Activated naive CD4-positive, alpha-beta T cell treated with anti-CD3 and anti-CD28 coated beads, Interleukin-2, amount 50 U/mL, for 72 hours (primary cell): Measurements from ENCODE around the gene PAQR5. TPM values are rescaled to one million over a fixed set of nuclear protein-coding genes. Genes with fewer than 3 reads are reported as not detected.

Experiments
- ATAC-seq, 2 donors: fragments of 150-1000 bp; cut with Tn5 transposase; 2 replicates each; pipeline ENCODE4 v1.10.0; 2021; ENCODE audit warnings: mild to moderate bottlenecking in 2 of 2, moderate library complexity in 2 of 2
- DNase-seq, 2 donors: peaks; one replicate each; pipeline ENCODE4 v3.0.0; 2021 to 2022; ENCODE audit warnings: low spot score in 2 of 2
- H3K27ac Mint-ChIP-seq, 2 donors: one replicate each; pipeline ENCODE4 v1.8.0; 2022; ENCODE audit warnings: mild to moderate bottlenecking in 2 of 2, mixed read lengths in 2 of 2
- H3K36me3 Mint-ChIP-seq, 2 donors: one replicate each; pipeline ENCODE4 v1.8.0; 2022; ENCODE audit warnings: mixed read lengths in 2 of 2
- H3K9me3 Mint-ChIP-seq, 2 donors: one replicate each; pipeline ENCODE4 v1.8.0; 2022; ENCODE audit warnings: mixed read lengths in 2 of 2
- total RNA-seq, 2 donors: library from RNA; stranded (reverse); gene quantifications; one replicate each; pipeline ENCODE4 v1.2.3, GENCODE V29; 2022

The PAQR5 gene
- total RNA-seq, 2 donors from 2014 or later: 0.04 TPM; not detected in 1

DNA sequence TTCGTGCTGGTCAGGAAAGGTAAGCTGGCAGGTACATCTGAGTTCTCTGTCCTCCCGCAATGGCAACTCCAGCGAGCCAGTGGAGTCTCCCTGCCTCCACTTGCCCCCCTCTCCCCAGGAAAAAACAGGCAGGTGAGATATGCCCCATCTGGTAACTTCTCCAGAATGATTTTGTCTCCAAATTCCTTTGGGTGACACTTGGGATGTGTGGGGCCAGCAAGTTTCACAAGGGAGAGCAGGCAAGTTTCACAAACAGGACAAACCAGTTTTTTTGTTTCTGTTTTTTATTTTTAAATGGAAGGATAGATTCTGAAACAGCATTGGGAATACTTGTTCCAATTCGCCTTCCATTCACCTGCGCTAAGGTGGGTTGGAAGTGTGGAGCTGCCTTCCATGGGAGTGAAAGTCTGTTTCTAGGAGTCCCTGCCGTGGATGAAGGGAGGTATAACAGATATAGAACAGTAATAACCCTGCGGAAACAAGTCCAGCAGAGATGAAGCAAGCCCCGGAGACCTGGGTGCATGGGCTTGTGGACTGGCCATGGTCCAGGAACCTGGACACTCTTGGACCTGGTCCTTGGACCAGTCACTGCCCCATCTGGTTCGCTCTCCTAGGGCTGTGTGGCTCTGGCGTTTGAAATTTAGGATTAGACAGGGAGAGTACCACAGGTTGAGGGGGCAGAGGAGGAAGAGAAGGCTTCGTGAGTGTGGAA, 92.5 kb downstream of the PAQR5 start:
- Mint-ChIP-seq H3K9me3 (no peaks in the 10 kb centered on the region), H3K36me3 (no peaks in the 10 kb centered on the region), H3K27ac (no peak overlapping the region)
- DNase-seq (no peak), ATAC-seq (no peak)

- ATAC-seq (no peak), DNase-seq (no peak)
- no peaks in the 10 kb centered on the region for H3K36me3 Mint-ChIP-seq
- H3K9me3 Mint-ChIP-seq: no peaks in the 10 kb centered on the region
- H3K27ac Mint-ChIP-seq: no peak overlapping the region
Measured at GRCh38 chr15:69392352-69392751, 93.6 kb downstream of the PAQR5 start.

DNA sequence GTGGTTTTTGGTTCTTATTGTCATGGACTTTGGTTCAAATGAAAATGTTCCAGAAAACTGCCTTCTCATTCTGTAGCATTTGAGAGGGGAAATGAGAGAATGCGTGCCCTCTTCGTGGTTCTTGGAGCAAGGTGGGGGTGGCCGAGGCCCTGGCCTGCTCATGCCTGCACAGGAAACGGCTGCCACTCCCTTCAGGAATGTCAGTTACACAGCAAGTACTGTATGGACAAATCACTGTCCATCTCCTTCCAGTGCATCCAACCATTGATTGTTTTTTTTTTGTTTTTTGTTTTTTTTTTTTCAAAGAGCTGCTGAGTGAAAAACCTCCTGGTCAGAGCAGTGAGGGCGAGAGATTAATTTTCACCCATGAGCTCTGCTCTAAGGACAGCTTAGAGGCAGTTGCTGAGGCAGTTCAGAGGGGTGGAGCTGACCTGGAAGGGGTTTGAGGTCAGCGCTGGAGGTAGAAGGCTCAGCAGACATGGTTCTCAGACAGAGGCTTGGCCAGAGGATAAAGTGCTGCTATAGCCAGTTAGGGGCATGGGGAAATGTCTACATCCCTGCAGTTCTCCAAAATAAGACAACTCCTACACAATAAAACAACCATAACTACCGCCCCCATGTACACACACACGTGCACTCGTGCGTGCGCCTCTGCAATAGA, 95.2 kb downstream of the PAQR5 start:
- DNase-seq (no peak), ATAC-seq (no peak)
- no peaks in the 10 kb centered on the region for H3K9me3 Mint-ChIP-seq
- H3K36me3 Mint-ChIP-seq: no peaks in the 10 kb centered on the region
- no peak overlapping the region for H3K27ac Mint-ChIP-seq

DNA sequence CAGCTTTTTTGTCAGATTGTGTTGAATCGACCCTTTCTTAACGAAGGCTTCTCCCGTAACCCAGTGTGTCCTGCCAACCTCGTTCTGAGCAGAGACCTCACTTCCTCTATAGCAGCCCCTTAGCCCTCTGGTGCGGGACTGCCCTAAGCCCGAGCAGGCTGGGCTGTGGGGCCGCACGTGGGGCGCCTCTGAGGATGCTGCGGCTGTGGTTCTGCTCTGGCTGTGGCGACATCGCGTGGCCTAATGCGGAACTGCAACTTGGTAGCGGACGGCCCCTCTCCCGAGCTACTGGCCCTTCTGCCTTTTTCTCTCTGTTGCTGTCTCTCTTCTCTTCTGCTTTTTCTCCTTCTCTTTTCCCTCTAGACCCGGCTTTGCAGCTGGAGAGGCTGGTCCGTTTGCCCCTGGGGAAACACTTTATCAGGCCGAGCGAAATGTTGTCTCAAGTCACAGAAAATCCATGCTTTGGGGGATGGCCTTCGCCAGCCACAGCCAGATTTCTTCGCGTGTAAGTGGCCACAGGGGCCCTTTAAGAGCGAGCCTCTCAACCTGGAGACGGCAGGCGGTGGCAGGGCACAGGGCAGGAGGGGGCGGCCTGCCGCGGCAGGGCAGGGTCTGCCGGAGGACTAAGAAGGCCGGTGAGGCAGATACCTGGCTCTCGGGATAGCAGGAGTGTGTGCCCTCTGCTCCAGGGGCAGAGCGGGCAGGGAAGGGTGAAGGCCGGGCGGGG, 96.0 kb downstream of the PAQR5 start:
- peak; percentile 90 to 92 for ATAC-seq
- Mint-ChIP-seq H3K27ac (no peak overlapping the region), H3K36me3 (no peaks in the 10 kb centered on the region), H3K9me3 (no peaks in the 10 kb centered on the region)
- DNase-seq: peak; percentile 75 to 95

GRCh38 chr15:69395460-69395859, 96.7 kb downstream of the PAQR5 start:
- no peak for ATAC-seq
- no peaks in the 10 kb centered on the region for H3K9me3 Mint-ChIP-seq
- H3K27ac Mint-ChIP-seq: no peak overlapping the region
- no peaks in the 10 kb centered on the region for H3K36me3 Mint-ChIP-seq
- DNase-seq: no peak

GRCh38 chr15:69395991-69396390, 97.3 kb downstream of the PAQR5 start:
- ATAC-seq: no peak
- DNase-seq: no peak
- H3K9me3 Mint-ChIP-seq: no peaks in the 10 kb centered on the region
- no peak overlapping the region for H3K27ac Mint-ChIP-seq
- no peaks in the 10 kb centered on the region for H3K36me3 Mint-ChIP-seq

DNA sequence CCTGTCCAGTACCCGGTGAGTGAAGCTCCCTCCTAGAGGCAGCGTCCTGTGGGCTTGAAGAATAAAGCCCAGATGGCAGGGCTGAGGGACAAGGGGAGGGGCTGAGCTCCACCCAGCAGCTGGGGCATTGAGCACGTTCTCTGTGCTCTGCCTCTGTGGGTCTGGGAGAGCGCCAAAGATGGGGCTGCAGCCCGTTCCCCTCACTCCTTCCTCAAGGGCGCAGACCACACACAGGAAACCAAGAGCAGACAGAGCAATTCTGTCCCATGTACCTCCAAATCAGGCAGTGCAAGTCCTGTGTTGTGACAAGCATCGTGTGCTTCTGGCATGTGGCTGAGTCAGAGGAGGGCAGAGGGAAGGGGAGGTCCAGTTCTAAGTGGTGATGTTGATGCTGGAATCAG, 99.8 kb downstream of the PAQR5 start:
- H3K36me3 Mint-ChIP-seq: no peaks in the 10 kb centered on the region
- ATAC-seq (peak in 1 of 2 donors; percentile 16), DNase-seq (no peak)
- H3K9me3 Mint-ChIP-seq: no peaks in the 10 kb centered on the region
- H3K27ac Mint-ChIP-seq: no peak overlapping the region

GRCh38 chr15:69400850-69401249, 102.1 kb downstream of the PAQR5 start:
- peak; percentile 18 to 62 for DNase-seq
- H3K27ac Mint-ChIP-seq: peak overlapping the region; percentile 35 to 66
- H3K9me3 Mint-ChIP-seq: no peaks in the 10 kb centered on the region
- peak; percentile 94 to 96 for ATAC-seq
- H3K36me3 Mint-ChIP-seq: no peaks in the 10 kb centered on the region

GRCh38 chr15:69402816-69403215, 104.1 kb downstream of the PAQR5 start:
- H3K27ac Mint-ChIP-seq: no peak overlapping the region
- H3K36me3 Mint-ChIP-seq: no peaks in the 10 kb centered on the region
- ATAC-seq (no peak), DNase-seq (no peak)
- no peaks in the 10 kb centered on the region for H3K9me3 Mint-ChIP-seq

GRCh38 chr15:69403594-69403993, 104.9 kb downstream of the PAQR5 start:
- DNase-seq (no peak), ATAC-seq (no peak)
- no peak overlapping the region for H3K27ac Mint-ChIP-seq
- H3K36me3 Mint-ChIP-seq: no peaks in the 10 kb centered on the region
- H3K9me3 Mint-ChIP-seq: no peaks in the 10 kb centered on the region

- H3K36me3 Mint-ChIP-seq: no peaks in the 10 kb centered on the region
- no peaks in the 10 kb centered on the region for H3K9me3 Mint-ChIP-seq
- no peak for ATAC-seq
- DNase-seq: no peak
- no peak overlapping the region for H3K27ac Mint-ChIP-seq
Measured at GRCh38 chr15:69405110-69405509, 106.4 kb downstream of the PAQR5 start.

GRCh38 chr15:69407719-69408400, 109.1 kb downstream of the PAQR5 start:
- ATAC-seq: no peak
- no peaks in the 10 kb centered on the region for H3K36me3 Mint-ChIP-seq
- no peak overlapping the region for H3K27ac Mint-ChIP-seq
- H3K9me3 Mint-ChIP-seq: no peaks in the 10 kb centered on the region
- no peak for DNase-seq

GRCh38 chr15:69408841-69409240, 110.1 kb downstream of the PAQR5 start:
- DNase-seq (no peak), ATAC-seq (no peak)
- Mint-ChIP-seq H3K9me3 (no peaks in the 10 kb centered on the region), H3K36me3 (no peaks in the 10 kb centered on the region), H3K27ac (no peak overlapping the region)

GRCh38 chr15:69410248-69410874, 111.6 kb downstream of the PAQR5 start:
- Mint-ChIP-seq H3K27ac (no peak overlapping the region), H3K36me3 (peaks cover 0 to 5% of the 10 kb centered on the region in 2 donors), H3K9me3 (no peaks in the 10 kb centered on the region)
- DNase-seq (no peak), ATAC-seq (peak; percentile 46 to 50)

DNA sequence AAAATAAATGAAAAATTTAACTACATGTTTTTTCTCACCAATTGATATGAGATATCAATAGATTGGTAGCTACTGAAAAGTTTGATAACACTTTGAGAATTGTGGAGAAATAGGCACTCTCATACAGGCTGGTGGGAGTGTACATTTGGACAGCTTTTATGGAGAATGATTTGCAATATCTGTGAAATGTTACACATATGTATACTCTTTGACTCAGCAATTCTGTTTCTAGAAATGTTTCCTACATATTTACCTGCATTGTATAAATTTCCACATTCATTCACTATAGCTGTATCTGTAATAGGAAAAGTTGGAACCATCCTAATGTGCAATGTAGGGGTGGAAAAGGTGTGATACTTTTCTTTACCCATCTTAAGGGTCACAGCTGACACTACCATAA, 113.6 kb downstream of the PAQR5 start:
- Mint-ChIP-seq H3K27ac (no peak overlapping the region), H3K36me3 (peaks cover 5 to 7% of the 10 kb centered on the region in 2 donors), H3K9me3 (no peaks in the 10 kb centered on the region)
- DNase-seq (no peak), ATAC-seq (no peak)

- ATAC-seq (no peak), DNase-seq (no peak)
- Mint-ChIP-seq H3K9me3 (no peaks in the 10 kb centered on the region), H3K36me3 (peaks cover 5 to 11% of the 10 kb centered on the region in 2 donors), H3K27ac (no peak overlapping the region)
Measured at GRCh38 chr15:69412701-69413100, 114.0 kb downstream of the PAQR5 start.
